Measurements from ENCODE around the gene DDX18. TPM values are rescaled to one million over a fixed set of nuclear protein-coding genes. Genes with fewer than 3 reads are reported as not detected.

DDX18 gene
- total RNA-seq, 2 donors from 2014 or later, result 63.6 to 70.4 TPM

DNA sequence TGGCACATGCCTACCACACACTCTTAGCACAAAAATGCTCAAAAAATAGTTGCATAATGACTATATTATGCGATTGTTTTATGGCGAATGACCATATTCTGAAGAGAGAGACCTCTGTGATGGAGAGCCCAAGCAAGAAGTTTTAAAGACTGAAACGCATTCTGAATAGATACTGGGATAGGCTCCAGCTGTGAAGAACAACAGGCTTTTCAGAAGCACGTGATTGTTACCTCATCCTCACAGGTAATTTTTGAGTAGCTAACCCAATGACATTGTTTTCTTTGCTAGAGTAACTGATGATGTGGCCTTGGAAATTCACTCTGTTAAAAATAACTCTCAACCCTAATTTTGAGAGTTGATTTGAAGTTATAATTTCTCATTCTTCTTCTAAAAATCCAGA, 2.0 kb upstream of the DDX18 start:
- H3K27ac ChIP-seq (ENCODE audit: low read depth, low read length), result no peak overlapping the region
- H3K36me3 Mint-ChIP-seq (ENCODE audit: low read depth), result peaks cover 4% of the 10 kb centered on the region
- H3K4me1 ChIP-seq (ENCODE audit: control insufficient read depth, insufficient read depth, low read length), result peaks cover 3% of the 10 kb centered on the region
- TF ChIP-seq, protein P1, sequence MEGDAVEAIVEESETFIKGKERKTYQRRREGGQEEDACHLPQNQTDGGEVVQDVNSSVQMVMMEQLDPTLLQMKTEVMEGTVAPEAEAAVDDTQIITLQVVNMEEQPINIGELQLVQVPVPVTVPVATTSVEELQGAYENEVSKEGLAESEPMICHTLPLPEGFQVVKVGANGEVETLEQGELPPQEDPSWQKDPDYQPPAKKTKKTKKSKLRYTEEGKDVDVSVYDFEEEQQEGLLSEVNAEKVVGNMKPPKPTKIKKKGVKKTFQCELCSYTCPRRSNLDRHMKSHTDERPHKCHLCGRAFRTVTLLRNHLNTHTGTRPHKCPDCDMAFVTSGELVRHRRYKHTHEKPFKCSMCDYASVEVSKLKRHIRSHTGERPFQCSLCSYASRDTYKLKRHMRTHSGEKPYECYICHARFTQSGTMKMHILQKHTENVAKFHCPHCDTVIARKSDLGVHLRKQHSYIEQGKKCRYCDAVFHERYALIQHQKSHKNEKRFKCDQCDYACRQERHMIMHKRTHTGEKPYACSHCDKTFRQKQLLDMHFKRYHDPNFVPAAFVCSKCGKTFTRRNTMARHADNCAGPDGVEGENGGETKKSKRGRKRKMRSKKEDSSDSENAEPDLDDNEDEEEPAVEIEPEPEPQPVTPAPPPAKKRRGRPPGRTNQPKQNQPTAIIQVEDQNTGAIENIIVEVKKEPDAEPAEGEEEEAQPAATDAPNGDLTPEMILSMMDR (conservative IDR thresholded peaks at IDR 0.05), result no peak
- 52 to 80% methylated on average over 3 to 4 of the region's 4 CpGs for WGBS, 2 experiments (ENCODE audit: insufficient coverage in 1 of 2, insufficient read length in 1 of 2)
- no peak overlapping the region for H3K9ac ChIP-seq (ENCODE audit: extremely low read depth, low read length, poor library complexity, severe bottlenecking)
- H3K4me3 Mint-ChIP-seq, result no peak overlapping the region
- no peaks in the 10 kb centered on the region for H3K9me3 ChIP-seq (ENCODE audit: control insufficient read depth, low read length)
- peak overlapping the region; percentile 53 for H3K27ac Mint-ChIP-seq
- H3K4me3 ChIP-seq (ENCODE audit: low read length), result no peak overlapping the region
- H3K27me3 Mint-ChIP-seq (ENCODE audit: insufficient read depth), result no peaks in the 10 kb centered on the region
- DNase-seq, result no peak
- peaks cover 5% of the 10 kb centered on the region for H3K9me3 Mint-ChIP-seq
- H3K27me3 ChIP-seq (ENCODE audit: control insufficient read depth, insufficient read depth, low read length, poor library complexity, severe bottlenecking), result no peaks in the 10 kb centered on the region
- peaks cover 19% of the 10 kb centered on the region for H3K4me1 Mint-ChIP-seq
- peaks cover 9% of the 10 kb centered on the region for H3K36me3 ChIP-seq (ENCODE audit: control insufficient read depth, insufficient read depth, low read length)

GRCh38 chr2:117815946-117816345, 1.5 kb downstream of the DDX18 start:
- H3K4me3 Mint-ChIP-seq, result peak overlapping the region; percentile 83
- H3K36me3 Mint-ChIP-seq (ENCODE audit: low read depth), result peaks cover 35% of the 10 kb centered on the region
- WGBS, 2 experiments (ENCODE audit: insufficient coverage in 1 of 2, insufficient read length in 1 of 2), result 92 to 93% methylated on average over 2 to 3 of the region's 3 CpGs
- no peak for DNase-seq
- Histone ChIP-seq H3K4me3 (ENCODE audit: low read length) (peak overlapping the region; percentile 89), H3K9me3 (ENCODE audit: control insufficient read depth, low read length) (no peaks in the 10 kb centered on the region), H3K4me1 (ENCODE audit: control insufficient read depth, insufficient read depth, low read length) (peaks cover 3% of the 10 kb centered on the region), H3K9ac (ENCODE audit: extremely low read depth, low read length, poor library complexity, severe bottlenecking) (no peak overlapping the region), H3K36me3 (ENCODE audit: control insufficient read depth, insufficient read depth, low read length) (peaks cover 44% of the 10 kb centered on the region), H3K27me3 (ENCODE audit: control insufficient read depth, insufficient read depth, low read length, poor library complexity, severe bottlenecking) (no peaks in the 10 kb centered on the region), H3K27ac (ENCODE audit: low read depth, low read length) (no peak overlapping the region)
- no peaks in the 10 kb centered on the region for H3K27me3 Mint-ChIP-seq (ENCODE audit: insufficient read depth)
- TF ChIP-seq, protein P1 (conservative IDR thresholded peaks at IDR 0.05), result no peak
- peaks cover 21% of the 10 kb centered on the region for H3K4me1 Mint-ChIP-seq
- no peaks in the 10 kb centered on the region for H3K9me3 Mint-ChIP-seq
- no peak overlapping the region for H3K27ac Mint-ChIP-seq

DNA sequence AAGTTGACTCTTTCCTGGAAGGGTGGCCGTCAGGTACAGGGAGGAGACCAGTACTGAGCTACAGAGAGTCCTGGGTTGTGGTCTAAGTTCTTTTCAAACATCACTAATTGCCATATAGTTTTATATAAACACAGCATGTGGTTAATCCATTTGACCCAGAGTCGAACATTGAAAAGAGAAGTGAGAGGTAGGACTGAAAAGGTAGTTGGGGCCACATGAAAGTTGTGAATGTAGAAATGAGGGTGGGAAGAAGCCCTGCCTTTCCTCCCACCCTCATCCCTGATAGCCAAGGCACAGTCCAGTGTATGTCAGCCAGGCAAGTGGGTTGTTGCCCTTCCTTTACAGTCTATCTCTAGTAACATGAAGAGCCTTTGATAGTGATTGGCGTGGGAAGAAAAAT, 4.4 kb downstream of the DDX18 start:
- H3K4me1 ChIP-seq (ENCODE audit: control insufficient read depth, insufficient read depth, low read length), result peaks cover 3% of the 10 kb centered on the region
- 90 to 100% methylated on average over 1 to 3 of the region's 3 CpGs for WGBS, 2 experiments (ENCODE audit: insufficient coverage in 1 of 2, insufficient read length in 1 of 2)
- H3K27ac ChIP-seq (ENCODE audit: low read depth, low read length), result no peak overlapping the region
- TF ChIP-seq, protein P1 (conservative IDR thresholded peaks at IDR 0.05), result no peak
- no peak overlapping the region for H3K4me3 Mint-ChIP-seq
- peaks cover 61% of the 10 kb centered on the region for H3K36me3 Mint-ChIP-seq (ENCODE audit: low read depth)
- no peak overlapping the region for H3K9ac ChIP-seq (ENCODE audit: extremely low read depth, low read length, poor library complexity, severe bottlenecking)
- H3K36me3 ChIP-seq (ENCODE audit: control insufficient read depth, insufficient read depth, low read length), result peaks cover 74% of the 10 kb centered on the region
- no peaks in the 10 kb centered on the region for H3K9me3 Mint-ChIP-seq
- no peak overlapping the region for H3K4me3 ChIP-seq (ENCODE audit: low read length)
- H3K27ac Mint-ChIP-seq, result no peak overlapping the region
- H3K27me3 ChIP-seq (ENCODE audit: control insufficient read depth, insufficient read depth, low read length, poor library complexity, severe bottlenecking), result no peaks in the 10 kb centered on the region
- H3K4me1 Mint-ChIP-seq, result peaks cover 12% of the 10 kb centered on the region
- DNase-seq, result no peak
- no peaks in the 10 kb centered on the region for H3K27me3 Mint-ChIP-seq (ENCODE audit: insufficient read depth)
- no peaks in the 10 kb centered on the region for H3K9me3 ChIP-seq (ENCODE audit: control insufficient read depth, low read length)
